OCI-M1 (cell line): ENCODE results near the gene B4GALNT3.
"Not testable (repeated sequence)": the region's sequence is repeated elsewhere in the genome, so short reads cannot be mapped to it uniquely, and the experiment has no call there.

Experiments
- DNase-seq: peaks from one replicate; lab custom pipeline; 2025; lab: John Stamatoyannopoulos, UW

Gene B4GALNT3

GRCh38 chr12:575129-575502 is 115.4 kb downstream of the B4GALNT3 start:
- no peak for DNase-seq

GRCh38 chr12:575948-576614 is 116.3 kb downstream of the B4GALNT3 start:
- peak; percentile 93 for DNase-seq

GRCh38 chr12:576615-577110 is 116.9 kb downstream of the B4GALNT3 start:
- no peak for DNase-seq

GRCh38 chr12:577994-578747 is 118.4 kb downstream of the B4GALNT3 start:
- DNase-seq, result not testable (repeated sequence)

GRCh38 chr12:578748-579419 is 119.1 kb downstream of the B4GALNT3 start:
- DNase-seq, result no peak

GRCh38 chr12:579420-580110 is 119.8 kb downstream of the B4GALNT3 start:
- DNase-seq, result peak; percentile 37

- DNase-seq, result no peak
These were observed 121.1 kb downstream of the B4GALNT3 start for GRCh38 chr12:580813-581212.

- DNase-seq, result no peak
These were observed 121.6 kb downstream of the B4GALNT3 start for GRCh38 chr12:581321-581720.

GRCh38 chr12:581746-582145 is 122.0 kb downstream of the B4GALNT3 start:
- DNase-seq, result no peak

GRCh38 chr12:583251-583869 is 123.6 kb downstream of the B4GALNT3 start:
- no peak for DNase-seq

GRCh38 chr12:585062-586061 is 125.6 kb downstream of the B4GALNT3 start:
- DNase-seq, result no peak

GRCh38 chr12:586318-587071 is 126.8 kb downstream of the B4GALNT3 start:
- DNase-seq, result no peak

- DNase-seq, result no peak
These were observed 127.6 kb downstream of the B4GALNT3 start for GRCh38 chr12:587132-588023.

- DNase-seq, result no peak
These were observed 128.2 kb downstream of the B4GALNT3 start for GRCh38 chr12:588024-588322.

- no peak for DNase-seq
These were observed 128.9 kb downstream of the B4GALNT3 start for GRCh38 chr12:588646-589045.

GRCh38 chr12:590206-590750 is 130.5 kb downstream of the B4GALNT3 start:
- DNase-seq, result no peak

- DNase-seq, result peak; percentile 97
These were observed 131.7 kb downstream of the B4GALNT3 start for GRCh38 chr12:591167-592023.

- peak; percentile 91 for DNase-seq
These were observed 132.3 kb downstream of the B4GALNT3 start for GRCh38 chr12:592024-592505.
